Lower leg skin (tissue), 3 donors: Measurements from ENCODE around the gene SRSF10.

ENCODE experiments used
- POLR2A ChIP-seq, 2 donors: fragments of 450-650 bp; IDR thresholded peaks; one replicate each; pipeline ENCODE4 v1.6.1; 2016 to 2017; ENCODE audit warnings: antibody characterized with exemption in 2 of 2, mild to moderate bottlenecking in 1 of 2, moderate library complexity in 1 of 2
- TF ChIP-seq, protein P1 (sequence below), 3 donors: fragments of 450-650 bp; IDR thresholded peaks; one replicate each; pipeline ENCODE4 v1.5.1; 2016; ENCODE audit warnings: antibody characterized with exemption in 3 of 3, mild to moderate bottlenecking in 3 of 3, moderate library complexity in 2 of 3

DNA sequence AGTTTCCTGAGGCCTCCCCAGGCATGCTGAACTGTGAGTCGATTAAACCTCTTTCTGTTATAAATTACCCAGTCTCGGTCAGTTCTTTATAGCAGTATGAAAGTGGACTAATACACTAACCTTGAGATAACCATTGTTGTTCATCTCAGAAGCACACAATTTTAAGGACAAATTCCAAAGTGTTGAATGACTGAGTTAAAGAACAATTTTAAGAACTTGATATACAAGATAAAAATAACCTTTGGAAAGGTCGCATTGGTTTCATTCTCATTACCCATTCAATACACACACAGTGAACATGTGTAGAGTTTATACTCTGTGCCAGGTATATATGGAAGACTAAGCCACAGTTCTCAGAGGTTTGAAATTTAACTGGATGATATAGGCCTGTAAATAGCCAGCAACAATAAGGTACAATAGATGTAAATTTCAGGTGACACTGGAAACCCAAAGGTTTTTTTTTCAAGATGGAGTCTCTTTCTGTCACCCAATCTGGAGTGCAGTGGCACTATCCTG lies 19.1 kb upstream of the SRSF10 start:
- TF ChIP-seq, protein P1, sequence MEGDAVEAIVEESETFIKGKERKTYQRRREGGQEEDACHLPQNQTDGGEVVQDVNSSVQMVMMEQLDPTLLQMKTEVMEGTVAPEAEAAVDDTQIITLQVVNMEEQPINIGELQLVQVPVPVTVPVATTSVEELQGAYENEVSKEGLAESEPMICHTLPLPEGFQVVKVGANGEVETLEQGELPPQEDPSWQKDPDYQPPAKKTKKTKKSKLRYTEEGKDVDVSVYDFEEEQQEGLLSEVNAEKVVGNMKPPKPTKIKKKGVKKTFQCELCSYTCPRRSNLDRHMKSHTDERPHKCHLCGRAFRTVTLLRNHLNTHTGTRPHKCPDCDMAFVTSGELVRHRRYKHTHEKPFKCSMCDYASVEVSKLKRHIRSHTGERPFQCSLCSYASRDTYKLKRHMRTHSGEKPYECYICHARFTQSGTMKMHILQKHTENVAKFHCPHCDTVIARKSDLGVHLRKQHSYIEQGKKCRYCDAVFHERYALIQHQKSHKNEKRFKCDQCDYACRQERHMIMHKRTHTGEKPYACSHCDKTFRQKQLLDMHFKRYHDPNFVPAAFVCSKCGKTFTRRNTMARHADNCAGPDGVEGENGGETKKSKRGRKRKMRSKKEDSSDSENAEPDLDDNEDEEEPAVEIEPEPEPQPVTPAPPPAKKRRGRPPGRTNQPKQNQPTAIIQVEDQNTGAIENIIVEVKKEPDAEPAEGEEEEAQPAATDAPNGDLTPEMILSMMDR (IDR thresholded peaks at IDR 0.05), result no peak
- TF ChIP-seq POLR2A (IDR thresholded peaks at IDR 0.05), result no peak
